HL-60/S4 treated with phorbol 12-myristate 13-acetate at 8.2 ng/mL for 4 days and 3 days (cell line): Measurements from ENCODE around the gene PRR4.

Experiments
- in situ Hi-C: fragments of 300-500 bp; cut with MboI; formaldehyde crosslinking; loops from 2 replicates; pipeline ENCODE4 v1.15.0; 2022; ENCODE audit warnings: low sequenced_read_pairs

PRR4 gene

DNA sequence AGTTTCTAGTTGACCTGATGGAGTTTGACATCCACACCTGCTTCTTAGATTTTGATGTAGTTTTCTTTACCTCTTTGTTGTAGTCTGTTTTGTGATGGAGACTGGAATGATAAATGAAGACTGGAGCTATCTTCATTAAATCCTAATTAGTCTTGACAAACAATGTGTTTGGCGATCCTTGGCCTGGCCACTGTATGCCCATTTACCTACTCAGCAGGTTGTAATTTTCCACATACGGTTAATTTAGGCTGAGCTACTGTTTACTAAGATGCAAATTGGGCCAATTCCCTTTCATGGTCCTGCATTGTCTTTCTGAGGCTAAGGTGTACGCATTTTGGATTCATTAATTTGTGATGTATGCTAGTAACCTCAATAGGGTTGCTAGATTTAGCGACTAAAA, 46.7 kb downstream of the PRR4 start, which contains the start of gene TAS2R7:
Gene TAS2R7, minus strand, starts transcription at position 41 of the 400 bp plus-strand sequence. CDS start 57 bp downstream, outside the sequence.
- in situ Hi-C loops = no loop called here

DNA sequence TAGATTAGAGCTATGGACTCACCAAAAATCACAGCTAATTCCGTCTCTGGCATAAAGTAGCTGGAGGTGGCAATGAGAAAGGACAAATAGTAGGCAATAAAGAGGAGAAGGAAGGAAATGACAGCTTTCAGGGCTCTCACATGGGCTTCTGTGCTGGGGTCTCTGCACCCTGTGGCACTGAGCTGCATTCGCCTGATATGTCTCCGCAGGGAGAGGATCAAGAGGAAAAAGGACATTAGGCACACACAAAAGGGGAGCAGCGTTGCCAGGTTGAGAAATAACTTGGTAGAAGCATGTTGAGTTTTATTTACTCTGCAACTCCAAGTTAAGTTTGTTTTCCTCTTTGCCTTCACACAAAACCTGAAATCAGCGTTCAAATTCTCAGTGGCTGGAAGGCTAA, 47.5 kb downstream of the PRR4 start:
- in situ Hi-C loops = no loop called here
